Hepatic stellate cell (primary cell): ENCODE results near the gene MAP2K1.
"Not testable (repeated sequence)": the region's sequence is repeated elsewhere in the genome, so short reads cannot be mapped to it uniquely, and the experiment has no call there.

Experiments used
- DNase-seq: peaks from one replicate; pipeline ENCODE4 v3.0.0; 2011; ENCODE audit warnings: low spot score

Gene MAP2K1

GRCh38 chr15:66425837-66426236, 39.1 kb downstream of the MAP2K1 start:
- no peak for DNase-seq

DNA sequence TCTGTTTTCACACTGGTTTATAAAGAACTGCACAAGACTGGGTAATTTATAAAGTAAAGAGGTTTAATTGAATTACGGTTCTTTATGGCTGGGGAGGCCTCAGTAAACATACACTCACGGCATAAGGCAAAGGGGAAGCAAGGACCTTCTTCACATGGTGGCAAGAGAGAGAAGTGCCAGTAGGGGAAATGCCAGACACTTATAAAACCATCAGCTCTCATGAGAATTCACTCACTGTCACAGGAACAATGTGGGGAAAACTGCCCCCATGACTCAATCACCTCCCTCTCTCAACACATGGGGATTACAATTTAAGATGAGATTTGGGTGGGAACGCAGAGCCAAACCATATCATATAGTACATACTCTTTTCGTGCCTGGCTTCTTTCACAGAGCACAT, 42.4 kb downstream of the MAP2K1 start:
- no peak for DNase-seq

DNA sequence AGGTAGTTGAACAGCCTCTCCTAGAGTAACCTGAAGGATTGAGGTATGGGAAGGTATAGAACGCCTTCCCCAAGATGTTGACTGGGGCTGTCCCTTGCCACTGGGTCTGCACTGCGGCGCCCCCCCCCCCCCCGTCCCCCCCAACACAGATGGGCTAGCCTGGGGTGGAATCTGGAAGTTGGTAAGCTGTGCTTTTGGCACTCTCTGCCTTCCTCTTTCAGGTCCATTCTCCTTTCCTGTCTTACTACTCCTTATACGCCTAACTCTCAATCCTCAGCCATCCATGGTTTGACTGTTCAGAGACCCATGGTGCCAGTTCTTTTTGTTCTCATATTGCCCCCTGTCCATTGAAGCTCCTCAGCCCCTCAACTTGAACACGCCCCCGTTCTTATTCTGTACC, 42.8 kb downstream of the MAP2K1 start:
- DNase-seq: no peak

DNA sequence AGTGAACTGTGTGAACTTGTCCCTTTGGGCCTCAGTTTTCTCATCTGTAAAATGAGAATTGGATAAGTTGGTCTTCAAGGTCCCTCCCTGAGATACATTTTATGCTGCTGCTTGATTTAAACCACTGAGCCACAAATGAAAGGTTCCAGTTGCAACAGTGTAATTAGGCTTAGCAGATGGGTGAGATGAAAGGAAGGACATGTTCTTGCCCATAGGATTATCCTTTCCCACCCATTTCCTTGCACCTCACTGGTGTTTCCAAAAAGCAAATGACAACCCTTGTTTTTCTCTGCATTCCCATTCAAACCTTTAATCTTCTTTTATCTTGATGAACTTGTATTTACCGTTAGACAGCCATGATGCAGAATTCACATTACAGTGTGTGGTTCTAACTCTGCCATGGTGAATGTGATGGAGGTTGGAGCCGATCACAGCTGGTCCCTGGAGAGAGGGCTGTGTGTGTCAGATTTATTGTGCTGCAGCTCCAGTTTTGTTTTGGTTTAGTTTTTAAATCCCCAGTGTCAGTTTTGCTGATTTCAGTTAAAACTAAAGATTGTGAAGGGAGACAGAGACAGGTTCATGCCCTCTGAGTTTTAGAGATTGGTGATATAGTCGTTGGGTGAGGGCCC, 44.0 kb downstream of the MAP2K1 start:
- DNase-seq: no peak

DNA sequence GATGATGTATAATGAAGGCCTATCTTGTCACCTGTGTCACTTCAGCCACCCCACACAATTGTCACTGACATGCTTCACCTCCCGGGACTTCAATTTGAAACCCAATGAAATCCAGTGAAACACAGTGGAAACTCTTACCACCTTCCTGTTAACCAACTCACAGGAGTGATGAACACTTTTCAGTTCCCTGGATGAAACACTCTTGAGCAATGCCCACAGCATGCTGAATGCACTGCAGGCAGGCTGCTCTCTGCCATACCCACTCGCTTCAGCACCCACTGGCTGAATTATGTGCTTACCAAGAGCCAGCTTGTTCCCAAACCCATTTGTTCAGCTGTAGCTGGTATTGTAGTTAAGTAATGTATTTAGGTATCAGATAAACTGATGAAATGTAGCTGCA, 47.0 kb downstream of the MAP2K1 start:
- no peak for DNase-seq

DNA sequence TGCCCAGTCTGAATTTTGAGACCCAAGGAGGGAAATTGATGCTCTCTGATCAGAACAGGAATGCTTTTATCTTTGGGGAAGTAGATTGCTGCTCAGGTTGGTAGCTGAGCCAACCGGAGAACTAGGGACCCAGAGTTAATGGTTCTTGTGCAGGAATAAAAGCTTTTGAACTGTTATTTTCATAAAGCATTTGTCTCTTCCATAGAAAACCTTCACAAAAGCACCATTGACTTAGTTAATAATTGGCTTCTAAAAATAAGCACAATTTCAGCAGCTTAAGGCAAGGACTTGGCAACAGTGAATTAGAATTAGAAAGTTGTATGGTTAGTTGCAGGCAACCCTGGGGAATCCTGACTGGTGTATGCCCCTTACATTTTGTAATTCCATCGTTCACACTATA, 53.8 kb downstream of the MAP2K1 start:
- no peak for DNase-seq

GRCh38 chr15:66452420-66452819, 65.7 kb downstream of the MAP2K1 start:
- no peak for DNase-seq

GRCh38 chr15:66452971-66453580, 66.4 kb downstream of the MAP2K1 start:
- DNase-seq: no peak

- DNase-seq: no peak
Measured at GRCh38 chr15:66454143-66454542, 67.4 kb downstream of the MAP2K1 start.

- DNase-seq: peak; percentile 28
Measured at GRCh38 chr15:66456211-66456610, 69.5 kb downstream of the MAP2K1 start.

- peak; percentile 39 for DNase-seq
Measured at GRCh38 chr15:66459818-66460615, 73.3 kb downstream of the MAP2K1 start.

- DNase-seq: not testable (repeated sequence)
Measured at GRCh38 chr15:66461294-66461693, 74.6 kb downstream of the MAP2K1 start.

DNA sequence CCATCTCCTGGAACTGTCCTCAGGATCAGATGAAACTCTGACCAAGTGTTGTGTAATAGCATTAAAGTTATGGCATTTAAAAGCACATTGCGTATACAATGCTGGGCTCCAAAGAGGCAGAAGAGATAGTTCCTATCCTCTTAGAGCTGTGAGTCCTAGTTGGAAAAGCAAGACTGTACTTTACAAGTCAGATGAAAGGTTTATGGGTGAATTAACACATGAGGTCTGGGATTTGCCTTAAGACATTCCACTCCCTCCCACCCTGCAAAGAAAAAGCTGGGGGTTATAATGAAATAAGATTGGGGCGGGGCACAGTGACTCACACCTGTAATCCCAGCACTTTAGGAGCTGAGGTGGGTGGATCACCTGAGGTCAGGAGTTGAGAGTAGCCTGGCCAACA, 75.2 kb downstream of the MAP2K1 start:
- DNase-seq: no peak

- DNase-seq: peak; percentile 32
Measured at GRCh38 chr15:66462627-66463026, 75.9 kb downstream of the MAP2K1 start.

- DNase-seq: not testable (repeated sequence)
Measured at GRCh38 chr15:66465294-66465693, 78.6 kb downstream of the MAP2K1 start.

GRCh38 chr15:66467162-66468040, 80.7 kb downstream of the MAP2K1 start:
- not testable (repeated sequence) for DNase-seq

- DNase-seq: not testable (repeated sequence)
Measured at GRCh38 chr15:66470825-66471224, 84.1 kb downstream of the MAP2K1 start.

GRCh38 chr15:66472176-66472999, 85.7 kb downstream of the MAP2K1 start:
- DNase-seq: no peak

DNA sequence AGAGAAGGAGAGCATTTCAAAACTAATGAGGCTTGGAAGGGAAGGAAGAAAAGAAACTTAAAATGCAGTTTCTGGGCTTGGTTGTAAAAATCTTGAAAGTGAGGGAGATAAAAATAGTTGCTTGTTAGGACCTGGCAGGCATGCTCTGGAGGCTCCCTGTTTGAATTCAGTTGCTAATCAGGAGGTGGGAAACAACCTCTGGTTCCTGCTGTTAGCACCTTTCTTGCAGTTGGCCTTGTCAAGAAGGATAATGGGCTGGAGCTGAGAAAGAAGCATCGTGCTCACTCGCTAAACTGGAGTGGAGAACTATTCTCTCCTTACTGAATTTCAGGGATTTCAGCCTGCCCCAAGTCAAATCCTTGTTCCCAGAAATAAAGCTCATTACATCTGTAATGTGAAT, 87.4 kb downstream of the MAP2K1 start:
- DNase-seq: no peak

DNA sequence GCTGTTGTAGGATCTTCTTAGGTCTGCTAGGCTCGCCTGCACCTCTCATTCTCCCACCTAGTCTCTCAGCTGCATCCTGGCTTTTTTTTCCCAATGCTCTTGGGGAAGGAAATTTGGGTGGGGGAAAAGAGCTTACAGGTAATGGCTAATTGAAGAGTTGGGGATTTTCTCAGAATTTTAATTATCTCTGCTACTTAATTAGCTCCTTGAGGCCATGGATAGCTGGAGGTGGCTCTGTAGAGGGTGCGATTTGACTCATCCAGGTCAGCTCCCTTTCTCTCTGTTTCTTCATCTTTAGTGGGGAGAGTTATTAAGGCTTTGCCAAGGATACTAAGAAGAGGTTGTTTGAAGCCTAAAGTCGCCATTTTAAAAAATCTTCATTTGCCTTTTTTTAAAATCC, 88.3 kb downstream of the MAP2K1 start:
- DNase-seq: no peak

GRCh38 chr15:66476535-66476934, 89.8 kb downstream of the MAP2K1 start:
- DNase-seq: no peak
